Esophagus muscularis mucosa (tissue), 2 donors: ENCODE data around the gene STK17A.

Experiments
- EP300 ChIP-seq: sonication (generic); formaldehyde crosslinking; IDR thresholded peaks from one replicate; pipeline ENCODE4 v1.6.1; 2017; ENCODE audit warnings: antibody characterized with exemption
- POLR2A ChIP-seq: fragments of 450-650 bp; IDR thresholded peaks from one replicate; pipeline ENCODE4 v1.6.1; 2017; ENCODE audit warnings: antibody characterized with exemption, moderate library complexity, mild to moderate bottlenecking, low read depth

DNA sequence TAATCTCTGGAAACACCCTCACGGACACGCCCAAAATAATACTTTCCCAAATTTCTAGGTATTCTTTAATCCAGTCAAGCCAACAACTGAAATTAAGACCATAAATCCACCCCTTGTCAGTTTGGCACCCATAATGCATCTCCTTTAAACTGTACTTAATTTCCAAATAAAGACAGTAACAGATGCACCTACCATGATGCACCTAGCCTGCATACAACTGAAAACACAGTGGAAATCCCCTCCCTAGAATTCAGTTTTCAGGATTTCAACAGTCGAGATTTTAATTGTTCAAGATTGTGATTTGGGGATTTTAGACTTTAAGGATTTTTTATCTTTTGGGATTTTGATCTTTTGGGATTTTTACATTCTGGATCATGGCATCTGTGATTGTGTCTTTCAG, 17.1 kb downstream of the STK17A start:
- TF ChIP-seq EP300 = no peak
- TF ChIP-seq POLR2A = no peak
